ENCODE data around the gene CD93.

The CD93 gene

DNA sequence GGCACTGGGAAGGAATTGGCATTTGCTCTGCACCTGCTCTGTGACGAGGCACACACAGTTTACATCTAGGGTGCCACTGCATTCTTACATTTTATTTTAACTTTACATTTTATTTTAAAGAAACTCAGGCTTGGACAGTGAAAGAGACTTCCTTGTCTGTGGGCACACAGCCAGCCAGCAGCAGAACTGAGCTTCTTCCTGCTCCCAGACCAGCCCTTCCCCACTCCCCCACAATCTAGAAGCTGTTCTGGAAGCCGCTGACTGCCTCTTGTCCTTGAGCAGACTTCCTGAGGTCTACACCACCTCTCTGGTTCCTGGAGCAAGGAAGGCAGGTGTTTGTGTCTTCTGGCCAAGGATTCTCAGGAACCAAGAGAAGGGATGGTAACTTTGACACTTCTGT, 27.9 kb upstream of the CD93 start:
- Histone ChIP-seq H3K4me3 (ENCODE audit: low read depth in 1 of 5, low read length in 5 of 5) (no peak overlapping the region), H3K36me3 (ENCODE audit: control insufficient read depth in 5 of 5, insufficient read depth in 5 of 5, low read length in 5 of 5) (no peaks in the 10 kb centered on the region), H3K4me1 (ENCODE audit: control insufficient read depth in 5 of 5, insufficient read depth in 5 of 5, low read length in 5 of 5) (peaks cover 0 to 36% (median 10%) of the 10 kb centered on the region in 5 donors), H3K9me3 (ENCODE audit: control insufficient read depth in 5 of 5, low read length in 5 of 5) (no peaks in the 10 kb centered on the region), H3K27me3 (ENCODE audit: control insufficient read depth in 5 of 5, insufficient read depth in 4 of 5, low read length in 5 of 5) (peaks cover 0 to 2% (median 0%) of the 10 kb centered on the region in 5 donors), H3K9ac (ENCODE audit: low read length in 5 of 5) (no peak overlapping the region), H3K27ac (ENCODE audit: low read depth, low read length) (peak overlapping the region; percentile 30)

DNA sequence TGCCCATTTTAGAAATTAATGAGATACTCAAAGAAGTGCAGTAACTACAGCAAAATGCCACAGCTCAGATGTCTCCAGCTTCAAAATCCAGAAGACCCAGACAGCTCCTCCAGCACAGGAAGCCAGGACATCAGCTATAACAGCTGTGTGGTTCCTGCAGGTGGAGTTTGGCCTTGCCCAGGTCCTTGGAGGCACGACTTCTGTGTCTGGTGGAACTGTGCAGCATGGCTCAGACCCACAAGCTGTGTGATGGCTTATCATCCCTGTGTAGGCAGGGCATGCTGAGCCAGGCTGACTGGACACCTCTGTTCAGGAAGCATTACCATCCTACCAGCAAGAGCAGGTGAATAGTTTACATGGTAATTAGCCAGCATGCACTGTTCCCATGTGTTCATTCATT, 26.5 kb upstream of the CD93 start:
- Histone ChIP-seq H3K9ac (ENCODE audit: low read length in 5 of 5) (no peak overlapping the region), H3K4me3 (ENCODE audit: low read depth in 1 of 5, low read length in 5 of 5) (no peak overlapping the region), H3K27me3 (ENCODE audit: control insufficient read depth in 5 of 5, insufficient read depth in 4 of 5, low read length in 5 of 5) (no peaks in the 10 kb centered on the region), H3K36me3 (ENCODE audit: control insufficient read depth in 5 of 5, insufficient read depth in 5 of 5, low read length in 5 of 5) (no peaks in the 10 kb centered on the region), H3K9me3 (ENCODE audit: control insufficient read depth in 5 of 5, low read length in 5 of 5) (no peaks in the 10 kb centered on the region), H3K27ac (ENCODE audit: low read depth, low read length) (no peak overlapping the region), H3K4me1 (ENCODE audit: control insufficient read depth in 5 of 5, insufficient read depth in 5 of 5, low read length in 5 of 5) (peaks cover 0 to 37% (median 10%) of the 10 kb centered on the region in 5 donors)

GRCh38 chr20:23111944-23112342, 25.8 kb upstream of the CD93 start:
- Histone ChIP-seq H3K9me3 (ENCODE audit: control insufficient read depth in 5 of 5, low read length in 5 of 5) (no peaks in the 10 kb centered on the region), H3K9ac (ENCODE audit: low read length in 5 of 5) (no peak overlapping the region), H3K4me3 (ENCODE audit: low read depth in 1 of 5, low read length in 5 of 5) (no peak overlapping the region), H3K4me1 (ENCODE audit: control insufficient read depth in 5 of 5, insufficient read depth in 5 of 5, low read length in 5 of 5) (peaks cover 0 to 44% (median 14%) of the 10 kb centered on the region in 5 donors), H3K27me3 (ENCODE audit: control insufficient read depth in 5 of 5, insufficient read depth in 4 of 5, low read length in 5 of 5) (no peaks in the 10 kb centered on the region), H3K36me3 (ENCODE audit: control insufficient read depth in 5 of 5, insufficient read depth in 5 of 5, low read length in 5 of 5) (no peaks in the 10 kb centered on the region), H3K27ac (ENCODE audit: low read depth, low read length) (no peak overlapping the region)

GRCh38 chr20:23111307-23111943, 25.3 kb upstream of the CD93 start:
- no peak overlapping the region for H3K4me3 ChIP-seq (ENCODE audit: low read depth in 1 of 5, low read length in 5 of 5)
- no peak overlapping the region for H3K9ac ChIP-seq (ENCODE audit: low read length in 5 of 5)
- no peaks in the 10 kb centered on the region for H3K9me3 ChIP-seq (ENCODE audit: control insufficient read depth in 5 of 5, low read length in 5 of 5)
- no peaks in the 10 kb centered on the region for H3K36me3 ChIP-seq (ENCODE audit: control insufficient read depth in 5 of 5, insufficient read depth in 5 of 5, low read length in 5 of 5)
- no peaks in the 10 kb centered on the region for H3K27me3 ChIP-seq (ENCODE audit: control insufficient read depth in 5 of 5, insufficient read depth in 4 of 5, low read length in 5 of 5)
- H3K27ac ChIP-seq (ENCODE audit: low read depth, low read length), result no peak overlapping the region
- peaks cover 0 to 45% (median 14%) of the 10 kb centered on the region in 5 donors for H3K4me1 ChIP-seq (ENCODE audit: control insufficient read depth in 5 of 5, insufficient read depth in 5 of 5, low read length in 5 of 5)

DNA sequence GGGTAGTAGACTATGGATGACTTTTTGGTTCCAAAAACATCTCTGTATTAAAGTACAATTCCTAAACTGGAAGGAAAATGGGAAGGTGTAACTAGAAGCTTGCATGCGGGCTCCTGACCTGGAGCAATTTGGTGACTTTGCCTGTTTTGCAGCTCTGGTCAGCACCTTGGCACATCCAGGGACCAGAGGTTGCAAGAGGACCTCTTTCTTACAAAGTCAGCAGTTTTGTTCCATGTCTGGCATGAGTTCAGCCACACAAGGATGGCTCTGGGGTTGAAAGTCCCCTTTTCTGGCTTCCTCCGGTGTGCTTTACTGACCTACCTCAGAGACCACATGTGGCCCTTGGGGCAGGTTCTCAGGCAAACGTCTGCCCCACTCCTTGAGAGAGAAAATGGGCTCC, 22.7 kb upstream of the CD93 start:
- Histone ChIP-seq H3K27me3 (ENCODE audit: control insufficient read depth in 5 of 5, insufficient read depth in 4 of 5, low read length in 5 of 5) (no peaks in the 10 kb centered on the region), H3K27ac (ENCODE audit: low read depth, low read length) (no peak overlapping the region), H3K9ac (ENCODE audit: low read length in 5 of 5) (no peak overlapping the region), H3K4me1 (ENCODE audit: control insufficient read depth in 5 of 5, insufficient read depth in 5 of 5, low read length in 5 of 5) (peaks cover 5 to 60% (median 29%) of the 10 kb centered on the region in 5 donors), H3K36me3 (ENCODE audit: control insufficient read depth in 5 of 5, insufficient read depth in 5 of 5, low read length in 5 of 5) (no peaks in the 10 kb centered on the region), H3K9me3 (ENCODE audit: control insufficient read depth in 5 of 5, low read length in 5 of 5) (no peaks in the 10 kb centered on the region), H3K4me3 (ENCODE audit: low read depth in 1 of 5, low read length in 5 of 5) (no peak overlapping the region)

- H3K36me3 ChIP-seq (ENCODE audit: control insufficient read depth in 5 of 5, insufficient read depth in 5 of 5, low read length in 5 of 5), result no peaks in the 10 kb centered on the region
- no peak overlapping the region for H3K4me3 ChIP-seq (ENCODE audit: low read depth in 1 of 5, low read length in 5 of 5)
- no peaks in the 10 kb centered on the region for H3K27me3 ChIP-seq (ENCODE audit: control insufficient read depth in 5 of 5, insufficient read depth in 4 of 5, low read length in 5 of 5)
- no peak overlapping the region for H3K9ac ChIP-seq (ENCODE audit: low read length in 5 of 5)
- peak overlapping the region; percentile 54 for H3K27ac ChIP-seq (ENCODE audit: low read depth, low read length)
- no peaks in the 10 kb centered on the region for H3K9me3 ChIP-seq (ENCODE audit: control insufficient read depth in 5 of 5, low read length in 5 of 5)
- peaks cover 5 to 56% (median 30%) of the 10 kb centered on the region in 5 donors for H3K4me1 ChIP-seq (ENCODE audit: control insufficient read depth in 5 of 5, insufficient read depth in 5 of 5, low read length in 5 of 5)
Measured at GRCh38 chr20:23107466-23107865, 21.3 kb upstream of the CD93 start.

DNA sequence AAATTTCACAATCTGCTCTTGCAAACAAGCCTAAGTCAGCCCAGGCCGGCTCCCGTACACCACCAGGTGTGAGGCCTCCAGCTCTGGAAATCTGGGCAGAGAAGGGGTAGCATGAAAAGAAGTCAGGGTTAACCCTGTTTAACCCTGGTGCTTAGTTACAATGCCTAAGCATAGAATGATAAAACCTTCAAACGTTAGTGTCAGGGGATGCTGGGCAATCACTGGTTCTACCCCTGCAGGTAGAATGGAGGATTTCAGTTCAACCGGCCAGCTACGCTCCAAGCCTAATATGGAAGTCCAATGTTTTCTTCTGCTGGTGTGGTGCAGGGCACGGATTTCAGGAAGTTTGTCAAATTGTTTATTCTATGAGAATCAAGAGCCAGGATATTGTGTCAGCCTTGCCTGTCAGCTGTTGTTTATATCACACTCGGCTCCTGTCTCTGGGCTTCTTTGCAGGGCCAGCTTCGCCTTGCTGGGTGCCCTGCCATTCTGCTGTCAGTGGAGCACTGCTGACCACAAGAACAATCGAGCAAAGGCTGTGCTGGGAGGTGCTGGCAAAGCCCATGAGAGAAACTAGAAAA, 20.2 kb upstream of the CD93 start:
- H3K27ac ChIP-seq (ENCODE audit: low read depth, low read length), result peak overlapping the region; percentile 54

GRCh38 chr20:23105193-23105592, 19.1 kb upstream of the CD93 start:
- peak overlapping the region in 1 of 5 donors; percentile 14 for H3K9ac ChIP-seq (ENCODE audit: low read length in 5 of 5)
- H3K4me1 ChIP-seq (ENCODE audit: control insufficient read depth in 5 of 5, insufficient read depth in 5 of 5, low read length in 5 of 5), result peaks cover 7 to 65% (median 40%) of the 10 kb centered on the region in 5 donors
- no peaks in the 10 kb centered on the region for H3K27me3 ChIP-seq (ENCODE audit: control insufficient read depth in 5 of 5, insufficient read depth in 4 of 5, low read length in 5 of 5)
- H3K9me3 ChIP-seq (ENCODE audit: control insufficient read depth in 5 of 5, low read length in 5 of 5), result no peaks in the 10 kb centered on the region
- H3K36me3 ChIP-seq (ENCODE audit: control insufficient read depth in 5 of 5, insufficient read depth in 5 of 5, low read length in 5 of 5), result no peaks in the 10 kb centered on the region
- H3K27ac ChIP-seq (ENCODE audit: low read depth, low read length), result peak overlapping the region; percentile 70
- H3K4me3 ChIP-seq (ENCODE audit: low read depth in 1 of 5, low read length in 5 of 5), result no peak overlapping the region

More for the DNA sequence above, 20.2 kb upstream of the CD93 start:
- Histone ChIP-seq H3K9me3 (ENCODE audit: control insufficient read depth in 5 of 5, low read length in 5 of 5) (no peaks in the 10 kb centered on the region), H3K9ac (ENCODE audit: low read length in 5 of 5) (no peak overlapping the region), H3K36me3 (ENCODE audit: control insufficient read depth in 5 of 5, insufficient read depth in 5 of 5, low read length in 5 of 5) (no peaks in the 10 kb centered on the region), H3K27me3 (ENCODE audit: control insufficient read depth in 5 of 5, insufficient read depth in 4 of 5, low read length in 5 of 5) (no peaks in the 10 kb centered on the region), H3K4me3 (ENCODE audit: low read depth in 1 of 5, low read length in 5 of 5) (no peak overlapping the region), H3K4me1 (ENCODE audit: control insufficient read depth in 5 of 5, insufficient read depth in 5 of 5, low read length in 5 of 5) (peaks cover 7 to 64% (median 34%) of the 10 kb centered on the region in 5 donors)

GRCh38 chr20:23103284-23104018, 17.3 kb upstream of the CD93 start:
- peak overlapping the region; percentile 70 for H3K27ac ChIP-seq (ENCODE audit: low read depth, low read length)
- no peaks in the 10 kb centered on the region for H3K27me3 ChIP-seq (ENCODE audit: control insufficient read depth in 5 of 5, insufficient read depth in 4 of 5, low read length in 5 of 5)
- no peak overlapping the region for H3K4me3 ChIP-seq (ENCODE audit: low read depth in 1 of 5, low read length in 5 of 5)
- H3K9me3 ChIP-seq (ENCODE audit: control insufficient read depth in 5 of 5, low read length in 5 of 5), result no peaks in the 10 kb centered on the region
- H3K9ac ChIP-seq (ENCODE audit: low read length in 5 of 5), result no peak overlapping the region
- H3K36me3 ChIP-seq (ENCODE audit: control insufficient read depth in 5 of 5, insufficient read depth in 5 of 5, low read length in 5 of 5), result no peaks in the 10 kb centered on the region
- peaks cover 7 to 73% (median 45%) of the 10 kb centered on the region in 5 donors for H3K4me1 ChIP-seq (ENCODE audit: control insufficient read depth in 5 of 5, insufficient read depth in 5 of 5, low read length in 5 of 5)

All from subcutaneous abdominal adipose tissue (tissue), 5 donors.